ENCODE measurements around the gene CIAO2B.
"Not testable (repeated sequence)": the region's sequence is repeated elsewhere in the genome, so short reads cannot be mapped to it uniquely, and the experiment has no call there.

Gene CIAO2B

DNA sequence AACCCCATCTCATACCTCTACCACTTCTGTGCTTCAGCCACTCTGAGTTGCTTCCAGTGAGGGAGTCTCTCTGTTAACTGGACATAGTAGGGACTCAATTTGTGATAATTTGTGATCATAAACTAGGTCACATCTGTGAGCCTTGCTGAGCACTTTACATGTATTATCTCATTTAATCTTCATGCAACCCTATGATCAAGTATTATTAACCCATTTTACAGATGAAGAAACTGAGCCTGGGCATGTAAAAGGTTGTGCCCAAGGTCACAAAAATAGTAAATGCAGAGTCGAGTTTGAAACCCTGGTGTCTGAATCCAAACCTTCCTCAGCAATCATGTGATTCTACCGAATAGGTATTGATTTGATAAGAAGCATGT is 35.3 kb downstream of the CIAO2B start:
- H3K4me1 Mint-ChIP-seq, result no peaks in the 10 kb centered on the region
- no peak overlapping the region for H3K27ac Mint-ChIP-seq
- H3K4me3 Mint-ChIP-seq, result no peak overlapping the region
- no peaks in the 10 kb centered on the region for H3K9me3 Mint-ChIP-seq
- no peaks in the 10 kb centered on the region for H3K27me3 Mint-ChIP-seq
- no peaks in the 10 kb centered on the region for H3K36me3 Mint-ChIP-seq

GRCh38 chr16:66898207-66898606 is 36.0 kb downstream of the CIAO2B start:
- Mint-ChIP-seq H3K9me3 (no peaks in the 10 kb centered on the region), H3K4me1 (peaks cover under 1% of the 10 kb centered on the region), H3K27ac (no peak overlapping the region), H3K36me3 (no peaks in the 10 kb centered on the region), H3K27me3 (no peaks in the 10 kb centered on the region), H3K4me3 (no peak overlapping the region)

- H3K27me3 Mint-ChIP-seq, H3K36me3 Mint-ChIP-seq, H3K27ac Mint-ChIP-seq, H3K4me1 Mint-ChIP-seq, H3K4me3 Mint-ChIP-seq, H3K9me3 Mint-ChIP-seq: not testable (repeated sequence)
Measured at GRCh38 chr16:66896682-66897081, 37.5 kb downstream of the CIAO2B start.

- Mint-ChIP-seq H3K27ac (no peak overlapping the region), H3K4me3 (no peak overlapping the region), H3K36me3 (no peaks in the 10 kb centered on the region), H3K27me3 (no peaks in the 10 kb centered on the region), H3K4me1 (peaks cover 8% of the 10 kb centered on the region), H3K9me3 (no peaks in the 10 kb centered on the region)
Measured at GRCh38 chr16:66895999-66896398, 38.2 kb downstream of the CIAO2B start.

- H3K27ac Mint-ChIP-seq, result no peak overlapping the region
- no peaks in the 10 kb centered on the region for H3K9me3 Mint-ChIP-seq
- H3K36me3 Mint-ChIP-seq, result no peaks in the 10 kb centered on the region
- H3K4me1 Mint-ChIP-seq, result peaks cover 8% of the 10 kb centered on the region
- no peak overlapping the region for H3K4me3 Mint-ChIP-seq
- no peaks in the 10 kb centered on the region for H3K27me3 Mint-ChIP-seq
Measured at GRCh38 chr16:66895689-66895979, 38.6 kb downstream of the CIAO2B start.

GRCh38 chr16:66894948-66895688 is 39.1 kb downstream of the CIAO2B start:
- Mint-ChIP-seq H3K4me3 (no peak overlapping the region), H3K27ac (no peak overlapping the region), H3K27me3 (no peaks in the 10 kb centered on the region), H3K4me1 (peaks cover 8% of the 10 kb centered on the region), H3K9me3 (no peaks in the 10 kb centered on the region), H3K36me3 (no peaks in the 10 kb centered on the region)

DNA sequence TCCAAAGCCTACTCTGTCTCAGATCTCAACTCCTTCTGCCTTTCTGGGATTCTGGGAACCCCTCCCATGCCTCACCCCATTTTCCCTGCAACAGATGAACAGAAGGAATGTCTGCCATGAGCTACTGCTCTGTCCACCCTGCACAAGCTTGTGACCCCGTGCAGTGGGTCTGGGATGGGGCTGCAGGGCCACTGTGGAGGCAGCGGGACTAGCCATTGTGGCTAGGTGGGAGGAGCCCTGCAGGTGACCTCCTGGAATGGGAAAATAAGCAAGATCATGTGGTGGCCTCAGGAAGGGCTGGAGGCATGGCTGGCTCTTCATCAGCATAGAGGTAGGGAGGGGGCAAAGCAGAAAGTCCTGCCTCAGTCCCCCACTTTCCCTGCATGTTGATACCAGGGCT is 40.1 kb downstream of the CIAO2B start:
- Mint-ChIP-seq H3K4me3 (no peak overlapping the region), H3K36me3 (no peaks in the 10 kb centered on the region), H3K27ac (no peak overlapping the region)

DNA sequence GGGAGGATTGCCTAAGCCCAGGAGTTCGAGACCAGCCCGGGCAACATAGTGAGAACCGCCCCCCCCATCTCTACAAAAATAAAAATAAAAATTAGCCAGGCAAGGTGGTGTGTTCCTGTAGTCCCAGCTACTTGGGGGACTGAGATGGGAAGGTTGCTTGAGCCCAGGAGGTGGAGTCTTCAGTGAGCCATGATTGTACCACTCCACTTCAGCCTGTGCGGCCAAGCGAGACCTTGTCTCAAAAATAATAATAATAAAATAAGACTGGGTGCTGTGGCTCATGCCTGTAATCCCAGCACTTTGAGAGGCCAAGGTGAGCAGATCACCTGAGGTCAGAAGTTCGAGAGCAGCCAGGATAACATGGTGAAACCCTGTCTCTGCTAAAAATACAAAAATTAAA is 42.4 kb downstream of the CIAO2B start:
- Mint-ChIP-seq H3K36me3 (no peaks in the 10 kb centered on the region), H3K27me3 (no peaks in the 10 kb centered on the region), H3K4me3 (no peak overlapping the region)

More for the DNA sequence above, 40.1 kb downstream of the CIAO2B start:
- Mint-ChIP-seq H3K27me3 (no peaks in the 10 kb centered on the region), H3K9me3 (no peaks in the 10 kb centered on the region), H3K4me1 (peaks cover 8% of the 10 kb centered on the region)

DNA sequence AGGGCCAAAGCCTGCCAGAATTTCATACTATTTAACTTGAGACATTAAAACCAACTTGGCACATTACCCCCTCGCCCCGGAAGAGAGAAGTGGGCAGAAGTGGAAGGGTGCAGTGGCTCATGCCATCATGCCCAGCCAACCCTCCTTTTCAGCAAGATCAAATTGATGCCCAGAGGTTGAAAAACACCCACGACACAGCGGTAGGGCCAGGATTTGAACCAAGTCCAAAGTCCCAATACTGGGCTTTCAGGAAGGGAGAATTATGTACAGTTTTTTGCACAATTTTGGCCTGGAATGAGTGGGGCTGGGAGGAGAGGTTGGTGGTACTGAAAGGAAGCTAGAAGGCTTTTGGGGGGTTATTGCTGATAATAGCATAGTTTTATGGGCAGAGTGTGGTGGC is 42.8 kb downstream of the CIAO2B start:
- no peak overlapping the region for H3K27ac Mint-ChIP-seq
- no peaks in the 10 kb centered on the region for H3K27me3 Mint-ChIP-seq
- H3K9me3 Mint-ChIP-seq, result no peaks in the 10 kb centered on the region
- no peak overlapping the region for H3K4me3 Mint-ChIP-seq
- no peaks in the 10 kb centered on the region for H3K36me3 Mint-ChIP-seq
- H3K4me1 Mint-ChIP-seq, result peaks cover 18% of the 10 kb centered on the region

More for the DNA sequence above, 42.4 kb downstream of the CIAO2B start:
- Mint-ChIP-seq H3K4me1 (peaks cover 16% of the 10 kb centered on the region), H3K9me3 (no peaks in the 10 kb centered on the region), H3K27ac (no peak overlapping the region)

DNA sequence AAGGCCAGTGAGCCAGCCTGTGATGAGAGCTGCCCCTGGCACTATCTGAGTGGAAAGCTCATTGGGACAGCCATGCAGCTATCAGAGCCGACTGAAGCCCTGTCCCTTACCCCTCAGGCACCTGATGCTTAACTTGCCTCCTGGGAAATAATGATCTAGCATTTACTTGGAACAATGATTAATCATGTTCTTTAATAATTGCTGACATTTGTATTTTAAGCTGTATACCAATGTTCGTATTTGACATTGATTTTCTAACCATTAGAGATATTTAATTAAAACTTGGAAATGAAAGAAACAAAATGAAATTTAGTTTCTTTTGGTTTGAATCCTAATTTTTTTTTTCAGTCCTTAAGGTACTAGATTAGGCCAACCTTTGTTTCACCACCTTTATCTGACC is 43.4 kb downstream of the CIAO2B start:
- Mint-ChIP-seq H3K4me1 (peaks cover 21% of the 10 kb centered on the region), H3K36me3 (no peaks in the 10 kb centered on the region), H3K27me3 (no peaks in the 10 kb centered on the region)

GRCh38 chr16:66889622-66890021 is 44.6 kb downstream of the CIAO2B start:
- Mint-ChIP-seq H3K36me3 (peaks cover 3% of the 10 kb centered on the region), H3K27me3 (no peaks in the 10 kb centered on the region), H3K9me3 (no peaks in the 10 kb centered on the region), H3K27ac (no peak overlapping the region), H3K4me1 (peaks cover 33% of the 10 kb centered on the region), H3K4me3 (no peak overlapping the region)

More for the DNA sequence above, 43.4 kb downstream of the CIAO2B start:
- Mint-ChIP-seq H3K9me3 (no peaks in the 10 kb centered on the region), H3K4me3 (no peak overlapping the region), H3K27ac (no peak overlapping the region)

- H3K27me3 Mint-ChIP-seq, result no peaks in the 10 kb centered on the region
- H3K4me1 Mint-ChIP-seq, result peaks cover 38% of the 10 kb centered on the region
- H3K4me3 Mint-ChIP-seq, result no peak overlapping the region
- H3K27ac Mint-ChIP-seq, result no peak overlapping the region
- H3K9me3 Mint-ChIP-seq, result no peaks in the 10 kb centered on the region
- H3K36me3 Mint-ChIP-seq, result peaks cover 3% of the 10 kb centered on the region
Measured at GRCh38 chr16:66888647-66889615, 45.3 kb downstream of the CIAO2B start.

GRCh38 chr16:66886914-66887313 is 47.3 kb downstream of the CIAO2B start:
- Mint-ChIP-seq H3K36me3 (peaks cover 3% of the 10 kb centered on the region), H3K27ac (no peak overlapping the region)

GRCh38 chr16:66886321-66886720 is 47.9 kb downstream of the CIAO2B start:
- peaks cover 43% of the 10 kb centered on the region for H3K4me1 Mint-ChIP-seq
- no peak overlapping the region for H3K27ac Mint-ChIP-seq
- peaks cover 3% of the 10 kb centered on the region for H3K36me3 Mint-ChIP-seq
- no peaks in the 10 kb centered on the region for H3K9me3 Mint-ChIP-seq
- no peaks in the 10 kb centered on the region for H3K27me3 Mint-ChIP-seq
- no peak overlapping the region for H3K4me3 Mint-ChIP-seq

More at GRCh38 chr16:66886914-66887313, 47.3 kb downstream of the CIAO2B start:
- H3K9me3 Mint-ChIP-seq, result no peaks in the 10 kb centered on the region
- no peaks in the 10 kb centered on the region for H3K27me3 Mint-ChIP-seq
- no peak overlapping the region for H3K4me3 Mint-ChIP-seq
- peaks cover 39% of the 10 kb centered on the region for H3K4me1 Mint-ChIP-seq

GRCh38 chr16:66885491-66885890 is 48.7 kb downstream of the CIAO2B start:
- Mint-ChIP-seq H3K27me3 (no peaks in the 10 kb centered on the region), H3K27ac (no peak overlapping the region), H3K4me3 (no peak overlapping the region), H3K4me1 (peaks cover 43% of the 10 kb centered on the region), H3K36me3 (peaks cover 3% of the 10 kb centered on the region), H3K9me3 (no peaks in the 10 kb centered on the region)

GRCh38 chr16:66882702-66883101 is 51.5 kb downstream of the CIAO2B start:
- Mint-ChIP-seq H3K27ac (no peak overlapping the region), H3K4me1 (peaks cover 57% of the 10 kb centered on the region), H3K36me3 (peaks cover 5% of the 10 kb centered on the region), H3K9me3 (no peaks in the 10 kb centered on the region), H3K4me3 (peak overlapping the region; percentile 81), H3K27me3 (no peaks in the 10 kb centered on the region)
